ENCODE measurements around the gene CTF1. TPM values are rescaled to one million over a fixed set of nuclear protein-coding genes. Genes with fewer than 3 reads are reported as not detected.
A peak's percentile ranks its signal among the peaks of the same experiment; 100 is the strongest.
"Not testable (repeated sequence)": the region's sequence is repeated elsewhere in the genome, so short reads cannot be mapped to it uniquely, and the experiment has no call there.

The CTF1 gene
- total RNA-seq, 1 donor from 2014 or later, result 0.40 TPM

DNA sequence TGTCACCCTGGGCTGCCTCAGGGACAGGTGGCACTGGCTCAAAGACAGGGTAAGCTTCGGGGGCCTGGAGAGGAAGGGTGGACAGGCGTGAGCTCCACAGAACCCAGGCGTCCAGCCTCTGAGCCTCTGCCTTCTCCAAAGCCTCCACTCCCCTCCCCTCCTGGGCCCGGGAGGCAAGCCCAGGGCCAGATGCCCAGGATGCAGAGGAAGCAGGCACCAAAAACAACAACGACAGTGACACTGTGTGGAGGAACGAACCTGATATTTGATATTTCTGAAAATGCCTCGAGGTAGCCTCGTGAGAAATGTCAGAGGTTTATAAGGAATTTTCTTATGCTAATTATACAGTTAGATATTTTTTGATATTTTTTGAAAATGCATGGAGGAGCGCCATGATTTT is 8.5 kb upstream of the CTF1 start:
- no peak for DNase-seq (ENCODE audit: low read depth in 2 of 2)

- peak in 1 of 2 donors; percentile 96 for DNase-seq (ENCODE audit: low read depth in 2 of 2)
Measured at GRCh38 chr16:30888856-30889499, 7.4 kb upstream of the CTF1 start.

- DNase-seq (ENCODE audit: low read depth in 2 of 2), result no peak
Measured at GRCh38 chr16:30889721-30890120, 6.7 kb upstream of the CTF1 start.

- not testable (repeated sequence) for DNase-seq (ENCODE audit: low read depth in 2 of 2)
Measured at GRCh38 chr16:30891043-30891823, 5.2 kb upstream of the CTF1 start.

GRCh38 chr16:30892670-30893416 is 3.6 kb upstream of the CTF1 start:
- no peak for DNase-seq (ENCODE audit: low read depth in 2 of 2)

GRCh38 chr16:30893417-30893743 is 3.0 kb upstream of the CTF1 start:
- no peak for DNase-seq (ENCODE audit: low read depth in 2 of 2)

- DNase-seq (ENCODE audit: low read depth in 2 of 2), result peak; percentile 88 to 94
Measured at GRCh38 chr16:30893744-30894539, 2.5 kb upstream of the CTF1 start, which contains the start of gene BCL7C. Gene BCL7C, minus strand, starts transcription at chr16:30894077. Its CDS starts 133 bp downstream, at chr16:30893944.

- no peak for DNase-seq (ENCODE audit: low read depth in 2 of 2)
Measured at GRCh38 chr16:30894540-30895368, 1.7 kb upstream of the CTF1 start.

GRCh38 chr16:30895627-30896260 is 670 bp upstream of the CTF1 start:
- DNase-seq (ENCODE audit: low read depth in 2 of 2), result no peak

DNA sequence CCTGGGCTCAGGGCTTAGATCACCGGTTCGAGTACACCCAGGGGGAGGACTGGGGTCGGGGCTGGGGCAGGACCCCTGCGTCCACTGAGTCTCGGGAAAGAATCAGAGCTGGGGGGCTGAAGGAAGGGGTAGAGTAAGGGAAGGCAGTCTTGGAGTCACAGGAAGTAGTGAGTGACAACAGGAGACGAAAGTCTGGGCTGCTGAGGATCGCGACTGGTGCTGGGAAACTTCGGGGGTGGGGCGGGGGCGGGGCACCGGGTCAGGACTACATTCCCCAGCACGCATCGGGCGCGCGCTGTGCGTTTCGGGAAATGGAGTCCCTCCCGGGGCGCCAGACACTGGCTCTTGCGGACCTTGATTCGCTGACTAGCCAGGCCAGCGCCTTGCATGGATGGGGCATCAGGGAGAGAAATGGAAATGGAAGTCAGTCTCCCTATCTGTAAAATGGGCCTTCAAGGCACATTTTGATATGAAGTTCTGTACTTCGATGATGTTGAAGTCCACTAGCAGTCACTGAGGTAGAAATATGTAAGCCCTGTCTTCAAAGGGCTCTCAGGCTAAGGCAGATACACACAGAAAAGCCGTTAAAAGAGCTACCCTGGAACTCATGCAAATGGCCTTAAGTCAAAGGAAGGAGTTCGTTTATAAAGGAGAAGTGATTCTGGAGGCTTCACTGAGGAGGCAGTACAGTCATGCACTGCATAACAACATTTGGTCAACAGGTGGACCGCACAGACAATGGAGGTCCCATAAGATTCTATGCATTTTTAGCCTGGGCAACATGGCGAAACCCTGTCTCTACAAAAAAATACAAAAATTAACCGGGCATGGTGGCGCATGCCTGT is 697 bp downstream of the CTF1 start:
- peak; percentile 89 for DNase-seq (ENCODE audit: low read depth in 2 of 2)

DNA sequence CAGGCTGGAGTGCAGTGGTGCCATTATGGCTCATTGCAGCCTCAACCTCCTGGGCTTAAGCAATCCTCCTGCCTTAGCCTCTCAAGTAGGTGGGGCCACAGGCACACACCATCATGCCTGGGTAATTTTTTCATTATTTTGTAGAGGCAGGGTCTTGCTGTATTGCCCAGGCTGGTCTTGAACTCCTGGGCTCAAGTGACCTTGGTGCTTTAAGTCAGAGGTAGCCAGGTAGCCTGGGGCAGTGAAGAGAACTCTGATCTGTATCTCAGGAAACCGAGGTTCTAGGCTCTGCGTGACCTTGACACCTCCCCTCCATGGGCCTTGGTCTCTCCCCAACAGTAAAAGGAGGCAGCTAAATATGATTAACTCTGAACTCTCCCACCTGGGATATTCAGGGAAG is 3.4 kb downstream of the CTF1 start:
- no peak for DNase-seq (ENCODE audit: low read depth in 2 of 2)

DNA sequence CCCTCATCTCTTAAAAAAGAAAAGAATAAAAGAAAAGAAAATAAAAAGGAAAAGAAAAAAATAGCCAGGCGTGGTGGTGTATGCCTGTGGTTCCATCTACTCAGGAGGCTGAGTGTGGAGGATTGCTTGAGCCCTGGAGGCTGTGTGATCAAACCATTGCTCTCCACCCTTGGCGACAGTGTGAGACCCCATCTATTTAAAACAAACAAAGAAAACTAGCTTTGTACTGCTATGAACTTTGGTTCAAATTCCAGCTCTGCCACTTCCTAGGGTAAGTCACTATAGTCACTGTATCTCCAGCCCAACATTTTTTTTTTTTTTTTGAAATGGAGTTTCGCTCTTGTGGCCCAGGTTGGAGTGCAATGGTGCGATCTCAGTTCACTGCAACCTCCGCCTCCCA is 4.2 kb downstream of the CTF1 start:
- no peak for DNase-seq (ENCODE audit: low read depth in 2 of 2)

- no peak for DNase-seq (ENCODE audit: low read depth in 2 of 2)
Measured at GRCh38 chr16:30901201-30902028, 5.0 kb downstream of the CTF1 start.

DNA sequence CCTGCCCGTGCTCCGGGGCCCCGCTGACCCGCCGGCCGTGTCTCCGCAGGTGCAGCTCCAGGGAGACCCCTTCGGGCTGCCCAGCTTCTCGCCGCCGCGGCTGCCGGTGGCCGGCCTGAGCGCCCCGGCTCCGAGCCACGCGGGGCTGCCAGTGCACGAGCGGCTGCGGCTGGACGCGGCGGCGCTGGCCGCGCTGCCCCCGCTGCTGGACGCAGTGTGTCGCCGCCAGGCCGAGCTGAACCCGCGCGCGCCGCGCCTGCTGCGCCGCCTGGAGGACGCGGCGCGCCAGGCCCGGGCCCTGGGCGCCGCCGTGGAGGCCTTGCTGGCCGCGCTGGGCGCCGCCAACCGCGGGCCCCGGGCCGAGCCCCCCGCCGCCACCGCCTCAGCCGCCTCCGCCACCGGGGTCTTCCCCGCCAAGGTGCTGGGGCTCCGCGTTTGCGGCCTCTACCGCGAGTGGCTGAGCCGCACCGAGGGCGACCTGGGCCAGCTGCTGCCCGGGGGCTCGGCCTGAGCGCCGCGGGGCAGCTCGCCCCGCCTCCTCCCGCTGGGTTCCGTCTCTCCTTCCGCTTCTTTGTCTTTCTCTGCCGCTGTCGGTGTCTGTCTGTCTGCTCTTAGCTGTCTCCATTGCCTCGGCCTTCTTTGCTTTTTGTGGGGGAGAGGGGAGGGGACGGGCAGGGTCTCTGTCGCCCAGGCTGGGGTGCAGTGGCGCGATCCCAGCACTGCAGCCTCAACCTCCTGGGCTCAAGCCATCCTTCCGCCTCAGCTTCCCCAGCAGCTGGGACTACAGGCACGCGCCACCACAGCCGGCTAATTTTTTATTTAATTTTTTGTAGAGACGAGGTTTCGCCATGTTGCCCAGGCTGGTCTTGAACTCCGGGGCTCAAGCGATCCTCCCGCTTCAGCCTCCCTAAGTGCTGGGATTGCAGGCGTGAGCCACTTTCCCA is 5.9 kb downstream of the CTF1 start:
- DNase-seq (ENCODE audit: low read depth in 2 of 2), result peak; percentile 76 to 86

DNA sequence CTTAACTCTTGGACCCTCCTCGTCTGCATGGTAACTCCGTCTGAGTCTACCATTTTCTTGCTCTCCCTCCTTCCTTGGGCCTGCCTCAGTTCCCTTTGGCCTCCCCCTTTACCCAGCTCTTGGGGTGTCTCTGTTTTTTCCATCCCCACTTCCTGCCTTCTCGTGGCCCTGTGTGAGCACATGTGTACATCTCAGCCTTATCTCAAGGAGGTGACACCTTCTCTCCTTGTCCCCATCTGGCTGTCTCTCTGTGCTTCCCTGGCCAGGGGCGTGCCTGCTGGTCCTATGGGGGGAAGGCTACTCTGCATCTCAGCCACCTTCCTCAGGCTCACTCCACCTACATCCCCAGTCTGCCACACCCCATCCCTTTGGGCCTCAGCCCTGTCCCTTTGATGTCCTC is 6.6 kb downstream of the CTF1 start:
- DNase-seq (ENCODE audit: low read depth in 2 of 2), result no peak

GRCh38 chr16:30903596-30903995 is 7.2 kb downstream of the CTF1 start:
- DNase-seq (ENCODE audit: low read depth in 2 of 2), result peak; percentile 62 to 75

- no peak for DNase-seq (ENCODE audit: low read depth in 2 of 2)
Measured at GRCh38 chr16:30904114-30904780, 7.8 kb downstream of the CTF1 start.

Data from lung microvascular endothelial cell (primary cell).